GM21515 (cell line): ENCODE measurements around the gene SLC6A7.

Experiments
- ATAC-seq: cut with Tn5 transposase; IDR thresholded peaks from one replicate; pipeline ENCODE4 v1.9.1; 2021; ENCODE audit not compliant: unreplicated experiment

The SLC6A7 gene

GRCh38 chr5:150257424-150257823 lies 67.6 kb downstream of the SLC6A7 start:
- ATAC-seq, result no peak

GRCh38 chr5:150258130-150258529 lies 68.3 kb downstream of the SLC6A7 start:
- no peak for ATAC-seq
